Right lobe of liver (tissue), 6 donors: ENCODE results near the gene B3GNT7. TPM values are rescaled to one million over a fixed set of nuclear protein-coding genes. Genes with fewer than 3 reads are reported as not detected.
"Not testable (repeated sequence)": the region's sequence is repeated elsewhere in the genome, so short reads cannot be mapped to it uniquely, and the experiment has no call there.

Source experiments
- ATAC-seq, 4 donors: fragments of 200-7000 bp; cut with Tn5 transposase; one replicate each; pipeline ENCODE4 v1.9.1; 2020; ENCODE audit warnings: mild to moderate bottlenecking in 4 of 4, moderate library complexity in 4 of 4
- DNase-seq, 3 donors: peaks; one replicate each; pipeline ENCODE4 v3.0.0-alpha.2; 2020
- H3K27ac ChIP-seq, 3 donors: fragments of 200-600 bp; one replicate each; pipeline ENCODE4 v1.8.0; 2022
- H3K27me3 ChIP-seq, 2 donors: fragments of 200-600 bp; one replicate each; pipeline ENCODE4 v1.8.0; 2022
- H3K36me3 ChIP-seq, 4 donors: fragments of 200-600 bp; sonication (generic) in 1 of 4; one replicate each; pipeline versions ENCODE4 v1.5.1 to v1.8.0; 2017 to 2022; ENCODE audit warnings: control low read depth in 1 of 4
- H3K4me1 ChIP-seq, 4 donors: fragments of 200-600 bp; sonication (generic) in 1 of 4; one replicate each; pipeline versions ENCODE4 v1.5.1 to v1.8.0; 2017 to 2022; ENCODE audit warnings: control low read depth in 1 of 4
- H3K4me3 ChIP-seq, 3 donors: fragments of 200-600 bp; one replicate each; pipeline ENCODE4 v1.8.0; 2022
- H3K9me3 ChIP-seq, 4 donors: fragments of 200-600 bp; sonication (generic) in 1 of 4; one replicate each; pipeline versions ENCODE4 v1.5.1 to v1.8.0; 2017 to 2022; ENCODE audit warnings: control low read depth in 1 of 4
- POLR2A ChIP-seq: fragments of 450-650 bp; IDR thresholded peaks from one replicate; pipeline ENCODE4 v1.6.1; 2017; ENCODE audit warnings: antibody characterized with exemption, mild to moderate bottlenecking
- WGBS: methylation state at CpG from one replicate; pipeline ENCODE4 v1.1.6; 2018; ENCODE audit warnings: low coverage, low lambda C conversion rate; ENCODE audit not compliant: insufficient coverage; ENCODE audit errors: missing lambda C conversion rate; 5-methylcytosine and 5-hydroxymethylcytosine counted together
- intact Hi-C, 2 donors: fragments of 100-400 bp; cut with DNase I; formaldehyde crosslinking; loops; one replicate each; pipeline versions ENCODE4 v1.11.2 to v1.14.1; 2022
- total RNA-seq, 6 experiments: library from RNA; depleted of rRNA in 2 of 6; stranded (reverse); fragments of >200 nt in 2 of 6; fragmentation: NEBNext Ultra II Directional in 3 of 6; extraction: Animal tissue kit (Norgen Biotek cat#: 25700) in 3 of 6; gene quantifications; one replicate each; pipeline versions ENCODE4 v1.1.0 to v1.2.4, GENCODE V29; 2016 to 2023
- TF ChIP-seq, protein P1 (sequence below), 4 donors: fragments of 200-600 bp in 3 of 4; fragments of 450-650 bp in 1 of 4; IDR thresholded peaks; one replicate each; pipeline versions ENCODE4 v1.5.1 to v1.8.0; 2016 to 2022; ENCODE audit warnings: antibody characterized with exemption in 4 of 4, mild to moderate bottlenecking in 2 of 4
- donor health status: DM: no; HTN: yes; CAD: no.
- donor health status: DM: no; HTN: no; CAD: no.
- donor health status: DM: no; HTN: no; CAD: no.
- donor health status: DM: no; HTN: yes; CAD: no.
- donor health status: DM: no; HTN: yes; CAD: no.

B3GNT7 gene
- total RNA-seq, 6 experiments from 2014 or later = 0.73 to 5.3 (median 0.96) TPM

DNA sequence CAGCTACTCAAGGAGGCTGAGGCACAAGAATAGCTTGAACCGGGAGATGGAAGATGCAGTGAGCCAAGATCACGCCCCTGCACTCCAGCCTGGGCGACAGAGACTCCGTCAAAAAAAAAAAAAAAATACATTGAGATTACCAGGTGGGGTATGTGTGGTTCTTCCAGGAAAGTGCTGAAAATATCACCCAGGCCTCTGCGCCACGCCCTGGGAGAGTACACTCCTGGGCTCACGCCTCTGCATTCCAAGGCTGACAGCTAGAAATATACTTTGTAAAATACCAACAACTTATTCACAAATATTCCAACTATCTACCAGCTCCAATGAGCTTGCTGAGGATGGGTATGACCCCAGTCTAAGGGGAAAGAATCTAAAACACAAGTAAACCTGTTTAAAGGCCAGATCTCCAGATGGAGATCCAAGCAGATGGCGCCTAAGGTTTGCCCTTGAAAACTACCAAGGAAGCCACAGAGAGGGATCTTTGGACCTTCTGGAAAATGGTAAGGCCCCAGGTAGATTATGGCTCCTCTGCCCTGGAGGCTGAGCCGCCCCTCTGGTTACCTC, 21.6 kb upstream of the B3GNT7 start:
- DNase-seq (no peak), ATAC-seq (no peak)
- H3K36me3 ChIP-seq = no peaks in the 10 kb centered on the region
- no peaks in the 10 kb centered on the region for H3K27me3 ChIP-seq
- H3K4me3 ChIP-seq = no peak overlapping the region
- TF ChIP-seq, protein P1, sequence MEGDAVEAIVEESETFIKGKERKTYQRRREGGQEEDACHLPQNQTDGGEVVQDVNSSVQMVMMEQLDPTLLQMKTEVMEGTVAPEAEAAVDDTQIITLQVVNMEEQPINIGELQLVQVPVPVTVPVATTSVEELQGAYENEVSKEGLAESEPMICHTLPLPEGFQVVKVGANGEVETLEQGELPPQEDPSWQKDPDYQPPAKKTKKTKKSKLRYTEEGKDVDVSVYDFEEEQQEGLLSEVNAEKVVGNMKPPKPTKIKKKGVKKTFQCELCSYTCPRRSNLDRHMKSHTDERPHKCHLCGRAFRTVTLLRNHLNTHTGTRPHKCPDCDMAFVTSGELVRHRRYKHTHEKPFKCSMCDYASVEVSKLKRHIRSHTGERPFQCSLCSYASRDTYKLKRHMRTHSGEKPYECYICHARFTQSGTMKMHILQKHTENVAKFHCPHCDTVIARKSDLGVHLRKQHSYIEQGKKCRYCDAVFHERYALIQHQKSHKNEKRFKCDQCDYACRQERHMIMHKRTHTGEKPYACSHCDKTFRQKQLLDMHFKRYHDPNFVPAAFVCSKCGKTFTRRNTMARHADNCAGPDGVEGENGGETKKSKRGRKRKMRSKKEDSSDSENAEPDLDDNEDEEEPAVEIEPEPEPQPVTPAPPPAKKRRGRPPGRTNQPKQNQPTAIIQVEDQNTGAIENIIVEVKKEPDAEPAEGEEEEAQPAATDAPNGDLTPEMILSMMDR (IDR thresholded peaks at IDR 0.05) = no peak
- no peak for TF ChIP-seq POLR2A
- no peaks in the 10 kb centered on the region for H3K4me1 ChIP-seq
- no peaks in the 10 kb centered on the region for H3K9me3 ChIP-seq
- intact Hi-C loops = no loop called here
- WGBS = 94% methylated on average over 6 of the region's 9 CpGs
- H3K27ac ChIP-seq = no peak overlapping the region

- ATAC-seq (no peak), DNase-seq (no peak)
- Histone ChIP-seq H3K4me1 (no peaks in the 10 kb centered on the region), H3K36me3 (no peaks in the 10 kb centered on the region), H3K27me3 (no peaks in the 10 kb centered on the region), H3K9me3 (no peaks in the 10 kb centered on the region), H3K27ac (no peak overlapping the region), H3K4me3 (no peak overlapping the region)
- intact Hi-C loops = no loop called here
- WGBS = 80% methylated on average over 1 of the region's 2 CpGs
- TF ChIP-seq, protein P1 (IDR thresholded peaks at IDR 0.05) = no peak
- TF ChIP-seq POLR2A = no peak
These were observed 20.7 kb upstream of the B3GNT7 start for GRCh38 chr2:231374771-231375170.

DNA sequence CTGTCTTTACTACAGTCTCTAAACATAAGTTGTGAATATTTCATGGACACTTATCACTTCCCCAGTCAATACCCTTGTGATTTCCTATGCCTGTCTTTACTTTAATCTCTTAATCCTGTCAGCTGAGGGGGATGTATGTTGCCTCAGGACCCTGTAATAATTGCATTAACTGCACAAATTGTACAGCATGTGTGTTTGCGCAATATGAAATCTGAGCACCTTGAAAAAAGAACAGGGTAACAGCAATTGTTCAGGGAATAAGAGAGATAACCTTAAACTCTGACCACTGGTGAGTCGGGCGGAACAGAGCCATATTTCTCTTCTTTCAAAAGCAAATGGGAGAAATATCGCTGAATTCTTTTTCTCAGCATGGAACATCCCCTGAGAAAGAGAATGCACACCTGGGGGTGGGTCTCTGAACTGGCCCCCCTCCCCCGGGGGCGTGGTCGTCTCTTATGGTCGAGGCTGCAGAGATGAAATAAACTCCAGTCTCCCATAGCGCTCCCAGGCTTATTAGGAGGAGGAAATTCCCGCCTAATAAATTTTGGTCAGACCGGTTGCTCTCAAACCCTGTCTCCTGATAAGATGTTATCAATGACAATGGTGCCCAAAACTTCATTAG, 19.4 kb upstream of the B3GNT7 start:
- H3K4me1 ChIP-seq, H3K27ac ChIP-seq, H3K9me3 ChIP-seq, H3K27me3 ChIP-seq, H3K4me3 ChIP-seq, DNase-seq, H3K36me3 ChIP-seq, ATAC-seq, intact Hi-C loops: not testable (repeated sequence)
- 37% methylated on average over 3 of the region's 11 CpGs for WGBS

GRCh38 chr2:231376857-231377256, 18.7 kb upstream of the B3GNT7 start:
- H3K36me3 ChIP-seq = no peaks in the 10 kb centered on the region
- DNase-seq (no peak), ATAC-seq (no peak)
- H3K4me1 ChIP-seq = no peaks in the 10 kb centered on the region
- H3K27ac ChIP-seq = no peak overlapping the region
- no peak overlapping the region for H3K4me3 ChIP-seq
- H3K9me3 ChIP-seq = no peaks in the 10 kb centered on the region
- H3K27me3 ChIP-seq = no peaks in the 10 kb centered on the region
- intact Hi-C loops = no loop called here
- TF ChIP-seq, protein P1 (IDR thresholded peaks at IDR 0.05) = no peak
- no peak for TF ChIP-seq POLR2A
- 57% methylated on average over 8 of the region's 8 CpGs for WGBS

GRCh38 chr2:231378026-231378722, 17.3 kb upstream of the B3GNT7 start:
- no peaks in the 10 kb centered on the region for H3K4me1 ChIP-seq
- ATAC-seq (peak in 1 of 4 donors; percentile 18), DNase-seq (no peak)
- no peak overlapping the region for H3K27ac ChIP-seq
- H3K9me3 ChIP-seq = no peaks in the 10 kb centered on the region
- 30% methylated on average over 2 of the region's 13 CpGs for WGBS
- no peaks in the 10 kb centered on the region for H3K36me3 ChIP-seq
- no peak overlapping the region for H3K4me3 ChIP-seq
- intact Hi-C loops = no loop called here
- no peaks in the 10 kb centered on the region for H3K27me3 ChIP-seq
- TF ChIP-seq, protein P1 (IDR thresholded peaks at IDR 0.05) = no peak
- no peak for TF ChIP-seq POLR2A
